Common myeloid progenitor, CD34-positive (primary cell): ENCODE results near the gene THSD7B.
"Not testable (repeated sequence)": the region's sequence is repeated elsewhere in the genome, so short reads cannot be mapped to it uniquely, and the experiment has no call there.

Experiments
- CTCF ChIA-PET: fragments of 350-600 bp; sonication (Branson Sonifier 250); formaldehyde crosslinking; loops from one replicate; lab custom pipeline; 2021; ENCODE audit warnings: antibody characterized with exemption; lab: Charles Lee
- POLR2A ChIA-PET: fragments of 350-600 bp; sonication (Branson Sonifier 250); formaldehyde crosslinking; loops from one replicate; lab custom pipeline; 2021; ENCODE audit warnings: antibody characterized with exemption; lab: Charles Lee
- DNase-seq, 3 donors: peaks; one replicate each; pipeline versions ENCODE4 v3.0.0 to v3.0.0-alpha.2; 2013
- H3K27ac ChIP-seq, 2 experiments: 1 replicate in 1 of 2; 2 replicates in 1 of 2; pipeline ENCODE4 v1.7.0; 2013; ENCODE audit warnings: inconsistent platforms in 2 of 2, low read length in 2 of 2, mild to moderate bottlenecking in 2 of 2, low read depth in 1 of 2, moderate library complexity in 1 of 2; ENCODE audit not compliant: severe bottlenecking in 2 of 2, insufficient read depth in 1 of 2, poor library complexity in 1 of 2
- H3K27me3 ChIP-seq, 5 experiments: replicated peaks in 2 of 5; 1 replicate in 3 of 5; 2 replicates in 2 of 5; pipeline versions ENCODE4 v1.6.1 to v1.7.0; 2013; ENCODE audit warnings: low read length in 4 of 5, mild to moderate bottlenecking in 2 of 5, moderate library complexity in 2 of 5, inconsistent platforms in 1 of 5; ENCODE audit not compliant: insufficient read depth in 5 of 5, control insufficient read depth in 4 of 5
- H3K36me3 ChIP-seq, 4 experiments: 1 replicate in 2 of 4; 2 replicates in 2 of 4; pipeline versions ENCODE4 v1.6.1 to v1.7.0; 2013; ENCODE audit warnings: low read length in 3 of 4, control low read depth in 1 of 4, mild to moderate bottlenecking in 1 of 4; ENCODE audit not compliant: control insufficient read depth in 4 of 4, insufficient read depth in 4 of 4
- H3K4me1 ChIP-seq, 4 experiments: 1 replicate in 3 of 4; 2 replicates in 1 of 4; pipeline versions ENCODE4 v1.6.1 to v1.7.1; 2013; ENCODE audit warnings: low read length in 3 of 4, mild to moderate bottlenecking in 3 of 4, control low read depth in 1 of 4, inconsistent platforms in 1 of 4, moderate library complexity in 1 of 4; ENCODE audit not compliant: control insufficient read depth in 4 of 4, insufficient read depth in 4 of 4; ENCODE audit errors: control extremely low read depth in 1 of 4
- H3K4me3 ChIP-seq, 7 experiments: 1 replicate in 4 of 7; 2 replicates in 3 of 7; pipeline versions ENCODE4 v1.5.1 to v1.7.0; 2013; ENCODE audit warnings: mild to moderate bottlenecking in 7 of 7, low read length in 6 of 7, moderate library complexity in 6 of 7, inconsistent platforms in 2 of 7, low read depth in 2 of 7, control low read depth in 1 of 7; ENCODE audit not compliant: insufficient read depth in 4 of 7, control insufficient read depth in 1 of 7; ENCODE audit errors: extremely low read depth in 1 of 7
- H3K9me3 ChIP-seq, 5 experiments: 1 replicate in 4 of 5; 2 replicates in 1 of 5; pipeline versions ENCODE4 v1.6.1 to v1.7.1; 2013; ENCODE audit warnings: low read length in 4 of 5, mild to moderate bottlenecking in 2 of 5, inconsistent platforms in 1 of 5, low read depth in 1 of 5, moderate library complexity in 1 of 5; ENCODE audit not compliant: control insufficient read depth in 4 of 5, insufficient read depth in 2 of 5; ENCODE audit errors: control extremely low read depth in 1 of 5
- WGBS: methylation state at CpG from one replicate; pipeline ENCODE4 v1.1.5; 2013; ENCODE audit not compliant: insufficient coverage; 5-methylcytosine and 5-hydroxymethylcytosine counted together

Gene THSD7B

GRCh38 chr2:137049518-137049917 is 284.2 kb downstream of the THSD7B start:
- ChIA-PET CTCF (no interaction called here), POLR2A (no interaction called here)
- DNase-seq = no peak
- no peak overlapping the region for H3K4me3 ChIP-seq
- no peaks in the 10 kb centered on the region for H3K36me3 ChIP-seq
- no peaks in the 10 kb centered on the region for H3K9me3 ChIP-seq
- no peaks in the 10 kb centered on the region for H3K4me1 ChIP-seq
- H3K27ac ChIP-seq = no peak overlapping the region
- no peaks in the 10 kb centered on the region for H3K27me3 ChIP-seq

- POLR2A ChIA-PET = no interaction called here
- no peak for DNase-seq
- Histone ChIP-seq H3K36me3 (no peaks in the 10 kb centered on the region), H3K4me3 (no peak overlapping the region), H3K27ac (no peak overlapping the region), H3K9me3 (no peaks in the 10 kb centered on the region), H3K4me1 (no peaks in the 10 kb centered on the region), H3K27me3 (no peaks in the 10 kb centered on the region)
- CTCF ChIA-PET = no interaction called here
- 100% methylated on average over 1 of the region's 2 CpGs for WGBS
These were observed 285.6 kb downstream of the THSD7B start for GRCh38 chr2:137050949-137051348.

DNA sequence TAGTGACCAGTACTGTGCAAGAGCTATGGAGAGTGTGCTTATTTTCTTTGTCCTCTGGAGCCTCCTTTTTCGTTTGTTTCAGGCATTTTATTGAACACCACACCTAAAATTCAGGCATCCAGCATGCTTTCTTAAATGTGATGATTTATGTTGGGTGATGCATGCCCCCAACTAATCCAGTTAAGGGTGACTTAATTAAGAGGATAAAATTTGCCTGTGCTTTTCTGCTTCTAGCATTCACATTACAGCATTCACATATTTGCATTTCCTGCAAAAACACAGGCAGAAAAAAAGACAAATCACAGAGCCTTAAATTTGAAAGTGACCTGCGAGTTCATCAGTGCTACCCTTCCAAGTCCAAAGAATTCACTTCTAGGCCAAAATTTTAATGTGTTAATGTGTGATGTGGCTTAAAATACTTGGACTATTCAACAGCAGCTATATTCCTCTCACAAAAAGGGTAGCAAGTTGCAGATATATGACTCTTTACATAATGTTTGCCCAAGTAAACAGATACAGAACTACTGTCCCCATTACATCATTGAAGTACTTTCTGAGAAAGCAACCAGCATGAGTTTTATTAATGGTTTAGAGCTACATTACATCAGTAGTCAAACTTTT is 286.5 kb downstream of the THSD7B start:
- H3K27me3 ChIP-seq = no peaks in the 10 kb centered on the region
- ChIA-PET CTCF (no interaction called here), POLR2A (no interaction called here)
- H3K4me1 ChIP-seq = no peaks in the 10 kb centered on the region
- H3K36me3 ChIP-seq = no peaks in the 10 kb centered on the region
- WGBS = no CpG with 5 or more reads among the region's 2 CpGs
- no peak overlapping the region for H3K27ac ChIP-seq
- DNase-seq = no peak
- H3K4me3 ChIP-seq = no peak overlapping the region
- no peaks in the 10 kb centered on the region for H3K9me3 ChIP-seq

- Histone ChIP-seq H3K4me1 (no peaks in the 10 kb centered on the region), H3K27me3 (no peaks in the 10 kb centered on the region), H3K4me3 (no peak overlapping the region), H3K36me3 (no peaks in the 10 kb centered on the region), H3K27ac (no peak overlapping the region), H3K9me3 (no peaks in the 10 kb centered on the region)
- CTCF ChIA-PET = no interaction called here
- POLR2A ChIA-PET = interaction anchor here (0.6 kb wide), 1 partner anchor 33 kb away, joined by 3 read pairs; no protein-coding TSS in a partner anchor
- WGBS = 90% methylated on average over 7 of the region's 8 CpGs
- DNase-seq = no peak
These were observed 291.4 kb downstream of the THSD7B start for GRCh38 chr2:137056704-137057103.

DNA sequence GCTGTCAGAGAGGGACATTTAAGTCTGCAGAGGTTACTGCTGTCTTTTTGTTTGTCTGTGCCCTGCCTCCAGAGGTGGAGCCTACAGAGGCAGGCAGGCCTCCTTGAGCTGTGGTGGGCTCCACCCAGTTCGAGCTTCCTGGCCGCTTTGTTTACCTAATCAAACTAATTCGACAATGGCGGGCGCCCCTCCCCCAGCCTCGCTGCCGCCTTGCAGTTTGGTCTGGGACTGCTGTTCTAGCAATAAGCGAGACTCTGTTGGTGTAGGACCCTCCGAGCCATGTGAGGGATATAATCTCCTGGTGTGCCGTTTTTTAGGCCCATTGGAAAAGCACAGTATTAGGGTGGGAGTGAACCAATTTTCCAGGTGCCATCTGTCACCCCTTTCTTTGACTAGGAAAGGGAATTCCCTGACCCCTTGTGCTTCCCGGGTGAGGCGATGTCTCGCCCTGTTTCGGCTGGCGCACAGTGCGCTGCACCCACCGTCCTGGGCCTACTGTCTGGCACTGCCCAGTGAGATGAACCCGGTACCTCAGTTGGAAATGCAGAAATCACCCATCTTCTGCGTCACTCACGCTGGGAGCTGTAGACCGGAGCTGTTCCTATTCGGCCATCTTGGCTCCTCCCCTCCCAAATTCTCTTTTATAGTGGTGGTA is 310.9 kb downstream of the THSD7B start:
- H3K4me1 ChIP-seq, H3K9me3 ChIP-seq, DNase-seq, H3K4me3 ChIP-seq, CTCF ChIA-PET, POLR2A ChIA-PET, H3K36me3 ChIP-seq, H3K27me3 ChIP-seq, H3K27ac ChIP-seq: not testable (repeated sequence)
- 95% methylated on average over 9 of the region's 22 CpGs for WGBS

DNA sequence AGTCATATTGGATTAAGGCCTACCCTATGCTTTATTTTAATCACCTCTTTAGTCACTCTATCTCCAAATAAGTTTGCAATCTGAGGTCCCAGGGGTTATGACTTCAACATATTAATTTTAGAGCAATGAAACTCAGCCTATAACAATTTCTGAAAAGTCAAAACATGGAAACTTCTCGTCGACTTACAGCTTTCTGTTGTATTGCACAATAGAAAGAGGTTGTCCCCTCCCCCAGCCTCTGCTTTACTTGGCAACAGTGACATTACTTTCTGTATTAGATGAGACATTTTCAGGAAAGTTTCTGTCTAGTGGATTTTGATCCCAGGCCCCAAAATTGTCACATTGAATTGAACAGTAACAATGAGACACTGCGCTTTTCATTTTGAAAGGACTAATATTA is 326.4 kb downstream of the THSD7B start:
- Histone ChIP-seq H3K4me3 (no peak overlapping the region), H3K9me3 (no peaks in the 10 kb centered on the region), H3K36me3 (no peaks in the 10 kb centered on the region), H3K27me3 (no peaks in the 10 kb centered on the region), H3K4me1 (no peaks in the 10 kb centered on the region), H3K27ac (no peak overlapping the region)
- CTCF ChIA-PET = no interaction called here
- no peak for DNase-seq
- POLR2A ChIA-PET = no interaction called here
- WGBS = 60% methylated on average over 2 of the region's 3 CpGs

- no peak for DNase-seq
- H3K36me3 ChIP-seq = no peaks in the 10 kb centered on the region
- H3K27me3 ChIP-seq = no peaks in the 10 kb centered on the region
- ChIA-PET POLR2A (interaction anchor here (0.7 kb wide), 1 partner anchor 887 kb away, joined by 3 read pairs; no protein-coding TSS in a partner anchor), CTCF (no interaction called here)
- no peak overlapping the region for H3K4me3 ChIP-seq
- WGBS = 100% methylated on average over 3 of the region's 4 CpGs
- H3K4me1 ChIP-seq = no peaks in the 10 kb centered on the region
- H3K9me3 ChIP-seq = no peaks in the 10 kb centered on the region
- no peak overlapping the region for H3K27ac ChIP-seq
These were observed 327.8 kb downstream of the THSD7B start for GRCh38 chr2:137093116-137093515.
